HEK293T (cell line): ENCODE data around the gene NDEL1.

Experiments used
- CTBP1 ChIP-seq: fragments of 450-650 bp; IDR thresholded peaks from 2 replicates; pipeline ENCODE4 v1.6.1; 2016; ENCODE audit warnings: borderline replicate concordance
- FOXK2 ChIP-seq: fragments of 450-650 bp; IDR thresholded peaks from 2 replicates; pipeline ENCODE4 v1.6.1; 2016; ENCODE audit warnings: mild to moderate bottlenecking
- FOXM1 ChIP-seq: fragments of 450-650 bp; IDR thresholded peaks from 2 replicates; pipeline ENCODE4 v1.6.1; 2017; ENCODE audit warnings: mild to moderate bottlenecking, borderline replicate concordance

DNA sequence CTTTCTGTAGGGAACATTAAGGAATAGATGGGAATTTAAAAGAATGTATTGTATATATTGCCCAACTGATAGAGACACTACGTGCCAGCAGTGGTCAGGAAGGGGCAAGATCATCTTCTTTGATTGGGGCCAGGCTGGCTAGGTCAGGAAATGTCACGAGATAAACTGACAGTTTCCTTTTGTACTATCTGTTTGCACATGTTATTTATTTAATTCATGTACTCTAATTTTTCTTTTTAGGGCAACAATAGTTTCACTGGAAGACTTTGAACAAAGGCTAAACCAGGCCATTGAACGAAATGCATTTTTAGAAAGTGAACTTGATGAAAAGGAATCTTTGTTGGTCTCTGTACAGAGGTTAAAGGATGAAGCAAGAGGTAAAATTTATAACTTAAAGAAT lies 12.6 kb downstream of the NDEL1 start:
- TF ChIP-seq CTBP1, result no peak
- no peak for TF ChIP-seq FOXM1
- no peak for TF ChIP-seq FOXK2
